Measurements from ENCODE around the gene ZNF516. TPM values are rescaled to one million over a fixed set of nuclear protein-coding genes. Genes with fewer than 3 reads are reported as not detected.

Gene ZNF516
- total RNA-seq, 1 donor from 2014 or later: 83.2 TPM

- peaks cover 12% of the 10 kb centered on the region for H3K27me3 Mint-ChIP-seq (ENCODE audit: unreplicated experiment)
- DNase-seq (ENCODE audit: low spot score): no peak
- no peak overlapping the region for H3K27ac Mint-ChIP-seq (ENCODE audit: unreplicated experiment)
- peaks cover 3% of the 10 kb centered on the region for H3K4me1 Mint-ChIP-seq (ENCODE audit: unreplicated experiment)
- H3K9me3 Mint-ChIP-seq (ENCODE audit: unreplicated experiment): no peaks in the 10 kb centered on the region
- no peak for TF ChIP-seq CTCF (IDR thresholded peaks at IDR 0.05; ENCODE audit: unreplicated experiment)
- H3K36me3 Mint-ChIP-seq (ENCODE audit: low read depth, unreplicated experiment): peaks cover 45% of the 10 kb centered on the region
- no peak overlapping the region for H3K4me3 Mint-ChIP-seq (ENCODE audit: unreplicated experiment)
Observed at GRCh38 chr18:76356666-76357065, 138.4 kb downstream of the ZNF516 start.

DNA sequence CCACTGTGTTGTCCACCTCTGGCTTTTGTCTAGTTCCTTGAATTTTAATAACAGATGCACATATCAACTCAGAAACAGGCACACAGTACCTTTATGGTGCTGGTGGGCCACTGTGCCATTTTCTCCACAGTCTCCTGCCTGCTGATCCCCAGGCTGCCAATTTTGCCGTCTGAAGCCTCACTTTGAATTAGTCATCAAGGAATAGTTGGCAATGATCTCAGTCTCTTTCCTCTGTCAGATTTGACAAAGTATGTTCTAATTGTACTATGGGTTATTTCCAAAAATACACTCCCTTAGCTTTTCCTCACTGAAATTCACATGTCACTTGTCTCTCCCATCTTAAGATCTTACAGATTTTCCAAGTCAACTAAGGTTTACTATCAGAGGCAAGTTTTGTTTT lies 140.7 kb downstream of the ZNF516 start:
- no peaks in the 10 kb centered on the region for H3K9me3 Mint-ChIP-seq (ENCODE audit: unreplicated experiment)
- H3K36me3 Mint-ChIP-seq (ENCODE audit: low read depth, unreplicated experiment): peaks cover 37% of the 10 kb centered on the region
- H3K27me3 Mint-ChIP-seq (ENCODE audit: unreplicated experiment): peaks cover 14% of the 10 kb centered on the region

DNA sequence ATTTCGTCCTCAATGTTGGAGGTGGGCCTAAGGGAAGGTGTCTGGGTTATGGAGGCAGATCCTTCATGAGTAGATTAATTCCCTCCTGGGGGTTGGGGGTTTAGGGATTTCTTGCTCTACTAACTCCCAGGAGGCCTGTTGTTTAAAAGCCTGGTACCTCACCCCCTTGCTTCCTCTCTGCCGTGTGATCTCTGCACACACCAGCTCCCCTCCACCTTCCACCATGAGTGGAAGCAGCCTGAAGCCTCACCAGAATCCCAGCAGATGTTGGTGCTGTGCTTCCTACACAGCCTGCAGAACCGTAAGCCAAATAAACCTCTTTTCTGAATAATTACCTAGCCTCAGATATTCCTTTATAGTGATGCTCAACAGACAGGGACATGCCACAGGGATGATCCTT lies 141.5 kb downstream of the ZNF516 start:
- Mint-ChIP-seq H3K4me3 (ENCODE audit: unreplicated experiment) (no peak overlapping the region), H3K9me3 (ENCODE audit: unreplicated experiment) (no peaks in the 10 kb centered on the region), H3K36me3 (ENCODE audit: low read depth, unreplicated experiment) (peaks cover 34% of the 10 kb centered on the region), H3K4me1 (ENCODE audit: unreplicated experiment) (peaks cover 5% of the 10 kb centered on the region), H3K27me3 (ENCODE audit: unreplicated experiment) (peaks cover 15% of the 10 kb centered on the region), H3K27ac (ENCODE audit: unreplicated experiment) (no peak overlapping the region)
- no peak for TF ChIP-seq CTCF (IDR thresholded peaks at IDR 0.05; ENCODE audit: unreplicated experiment)
- no peak for DNase-seq (ENCODE audit: low spot score)

More for the DNA sequence above, 140.7 kb downstream of the ZNF516 start:
- H3K4me1 Mint-ChIP-seq (ENCODE audit: unreplicated experiment): peaks cover 5% of the 10 kb centered on the region
- DNase-seq (ENCODE audit: low spot score): no peak
- TF ChIP-seq CTCF (IDR thresholded peaks at IDR 0.05; ENCODE audit: unreplicated experiment): no peak
- H3K4me3 Mint-ChIP-seq (ENCODE audit: unreplicated experiment): no peak overlapping the region
- H3K27ac Mint-ChIP-seq (ENCODE audit: unreplicated experiment): no peak overlapping the region

DNA sequence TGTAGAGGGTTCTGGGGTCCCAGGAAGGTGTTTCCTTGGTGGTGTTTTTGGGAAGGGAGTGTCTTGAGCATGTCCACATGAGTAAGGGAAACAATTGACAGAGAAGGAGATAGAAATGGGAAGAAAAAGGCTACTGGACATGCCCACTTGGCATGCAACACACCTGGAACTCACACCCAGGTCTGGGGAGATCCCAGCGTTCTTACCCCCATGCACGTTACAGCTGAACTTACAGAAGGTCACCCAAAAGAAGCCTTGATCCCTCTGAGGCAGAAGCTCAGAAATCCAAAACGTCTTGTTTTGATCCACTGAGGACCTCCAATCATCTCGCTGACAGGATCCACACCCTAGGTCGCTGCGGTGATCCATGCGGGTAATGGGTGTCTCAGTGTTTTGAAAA lies 142.0 kb downstream of the ZNF516 start:
- Mint-ChIP-seq H3K4me1 (ENCODE audit: unreplicated experiment) (peaks cover 5% of the 10 kb centered on the region), H3K27me3 (ENCODE audit: unreplicated experiment) (peaks cover 16% of the 10 kb centered on the region), H3K9me3 (ENCODE audit: unreplicated experiment) (no peaks in the 10 kb centered on the region), H3K4me3 (ENCODE audit: unreplicated experiment) (peak overlapping the region; percentile 17), H3K36me3 (ENCODE audit: low read depth, unreplicated experiment) (peaks cover 34% of the 10 kb centered on the region), H3K27ac (ENCODE audit: unreplicated experiment) (peak overlapping the region; percentile 49)
- no peak for DNase-seq (ENCODE audit: low spot score)
- TF ChIP-seq CTCF (IDR thresholded peaks at IDR 0.05; ENCODE audit: unreplicated experiment): no peak

- peaks cover 28% of the 10 kb centered on the region for H3K36me3 Mint-ChIP-seq (ENCODE audit: low read depth, unreplicated experiment)
- no peaks in the 10 kb centered on the region for H3K9me3 Mint-ChIP-seq (ENCODE audit: unreplicated experiment)
- peaks cover 5% of the 10 kb centered on the region for H3K4me1 Mint-ChIP-seq (ENCODE audit: unreplicated experiment)
- H3K4me3 Mint-ChIP-seq (ENCODE audit: unreplicated experiment): no peak overlapping the region
- H3K27ac Mint-ChIP-seq (ENCODE audit: unreplicated experiment): no peak overlapping the region
- H3K27me3 Mint-ChIP-seq (ENCODE audit: unreplicated experiment): peaks cover 18% of the 10 kb centered on the region
- TF ChIP-seq CTCF (IDR thresholded peaks at IDR 0.05; ENCODE audit: unreplicated experiment): no peak
- DNase-seq (ENCODE audit: low spot score): no peak
Observed at GRCh38 chr18:76351961-76352581, 143.0 kb downstream of the ZNF516 start.
